OCI-M2 (cell line): Measurements from ENCODE around the gene SLAIN1.
"Not testable (repeated sequence)": the region's sequence is repeated elsewhere in the genome, so short reads cannot be mapped to it uniquely, and the experiment has no call there.

Source experiments
- DNase-seq: peaks from one replicate; lab custom pipeline; 2025; ENCODE audit not compliant: unreplicated experiment; lab: John Stamatoyannopoulos, UW

The SLAIN1 gene

DNA sequence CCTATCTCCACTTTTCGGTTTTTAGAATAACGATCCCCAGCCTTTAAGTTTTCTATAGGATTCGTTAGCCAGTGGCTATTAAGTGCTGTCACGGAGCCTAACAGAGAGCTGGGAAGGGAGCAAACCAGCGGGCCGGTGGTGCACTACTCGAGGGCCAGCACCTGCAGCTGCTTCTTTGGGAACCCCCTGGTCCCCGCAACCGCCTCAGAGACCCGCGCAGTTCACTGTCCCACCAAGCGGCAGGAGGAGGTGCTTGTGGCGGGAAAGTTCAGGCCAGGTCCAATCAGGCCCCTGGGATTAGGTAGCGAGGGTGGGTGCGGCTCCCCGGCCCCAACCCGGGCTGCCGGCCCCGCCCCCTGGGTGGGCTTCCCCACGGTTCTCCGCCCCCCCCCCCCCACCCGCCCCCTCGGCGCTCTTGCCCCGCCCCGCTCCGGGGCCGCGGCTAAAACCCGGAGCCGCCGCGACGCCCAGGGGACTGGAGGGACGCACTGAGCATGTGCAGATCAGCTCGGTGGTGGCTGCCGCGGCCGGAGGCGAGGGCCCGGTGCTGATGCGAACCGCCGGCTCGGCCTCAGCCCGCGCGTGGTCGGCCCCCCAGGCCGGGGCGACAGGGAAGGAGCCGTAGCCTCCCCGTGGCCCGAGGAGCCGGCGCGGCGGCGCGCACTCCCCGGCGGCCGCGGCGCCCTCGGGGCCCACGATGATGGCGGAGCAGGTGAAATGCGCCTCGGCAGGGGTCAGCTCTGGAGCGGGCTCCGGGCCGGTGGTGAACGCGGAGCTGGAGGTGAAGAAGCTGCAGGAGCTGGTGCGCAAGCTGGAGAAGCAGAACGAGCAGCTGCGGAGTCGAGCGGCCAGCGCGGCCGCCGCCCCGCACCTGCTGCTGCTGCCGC, at the start of gene SLAIN1:
SLAIN1 (plus strand) TSS at position 471 of the 887 bp plus-strand sequence; CDS start at position 698, 227 bp downstream.
- peak; percentile 31 for DNase-seq

DNA sequence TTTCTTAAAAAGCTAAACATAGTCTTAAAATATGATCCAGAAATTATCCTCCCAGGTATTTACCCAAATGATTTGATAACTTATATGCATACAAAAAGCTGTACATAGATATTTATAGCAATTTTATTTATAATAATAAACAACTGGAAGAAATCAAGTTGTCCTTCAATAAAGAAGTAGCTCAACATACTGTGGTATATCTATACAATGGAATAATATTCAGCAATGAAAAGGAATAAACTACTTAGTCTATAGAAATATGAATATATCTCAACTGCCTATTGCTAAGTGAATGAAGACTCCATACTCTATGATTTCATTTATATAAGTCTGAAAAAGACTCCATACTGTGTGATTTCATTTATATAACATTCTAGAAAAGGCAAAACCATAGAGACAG, 47.1 kb upstream of the SLAIN1 start:
- DNase-seq = no peak

DNA sequence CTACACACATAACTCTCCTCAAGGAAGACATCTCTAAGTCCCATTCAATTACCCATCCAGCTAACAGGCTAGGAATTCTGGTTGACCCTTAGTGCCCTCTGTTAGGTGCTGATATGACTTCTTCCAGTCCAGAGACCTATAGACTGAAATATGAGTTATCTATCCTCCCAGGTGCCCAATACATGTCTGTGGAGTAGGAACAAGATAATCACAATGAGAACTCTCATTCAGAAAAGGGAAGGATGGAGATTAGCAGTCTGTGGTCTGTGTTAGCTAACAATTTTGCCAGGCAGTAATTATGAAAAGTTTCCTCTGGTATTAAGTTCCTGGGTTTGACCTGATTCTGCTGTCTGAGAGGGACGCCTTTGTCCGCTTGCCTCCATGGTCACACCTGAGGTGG, 44.2 kb upstream of the SLAIN1 start:
- peak; percentile 33 for DNase-seq

DNA sequence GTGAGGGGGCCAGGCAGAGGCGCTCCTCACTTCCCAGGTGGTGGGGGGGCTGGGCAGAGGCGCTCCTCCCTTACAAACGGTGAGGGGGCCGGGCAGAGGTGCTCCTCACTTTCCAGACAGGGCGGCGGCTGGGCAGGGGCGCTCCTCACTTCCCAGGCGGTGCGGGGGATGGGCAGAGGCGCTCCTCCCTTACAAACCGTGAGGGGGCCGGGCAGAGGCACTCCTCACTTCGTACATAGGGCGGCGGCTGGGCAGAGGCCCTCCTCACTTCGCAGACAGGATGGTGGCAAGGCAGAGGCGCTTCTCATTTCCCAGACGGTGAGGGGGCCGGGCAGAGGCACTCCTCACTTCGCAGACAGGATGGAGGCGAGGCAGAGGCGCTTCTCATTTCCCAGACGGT, 37.5 kb upstream of the SLAIN1 start:
- not testable (repeated sequence) for DNase-seq

DNA sequence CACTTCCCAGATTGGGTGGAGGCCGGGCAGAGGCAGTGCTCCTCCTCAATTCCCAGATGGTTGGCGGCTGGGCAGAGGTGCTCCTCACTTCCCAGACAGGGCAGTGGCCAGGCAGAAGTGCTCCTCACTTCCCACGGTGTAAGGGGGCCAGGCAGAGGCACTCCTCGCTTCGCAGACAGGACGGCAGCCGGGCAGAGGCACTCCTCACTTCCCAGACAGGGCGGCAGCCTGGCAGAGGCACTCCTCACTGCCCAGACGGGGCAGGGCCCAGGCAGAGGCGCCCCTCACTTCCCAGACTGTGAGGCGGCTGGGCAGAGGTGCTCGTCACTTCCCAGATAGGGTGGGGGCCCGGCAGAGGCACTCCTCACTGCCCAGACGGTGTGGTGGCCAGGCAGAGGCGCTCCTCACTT, 36.6 kb upstream of the SLAIN1 start:
- no peak for DNase-seq

DNA sequence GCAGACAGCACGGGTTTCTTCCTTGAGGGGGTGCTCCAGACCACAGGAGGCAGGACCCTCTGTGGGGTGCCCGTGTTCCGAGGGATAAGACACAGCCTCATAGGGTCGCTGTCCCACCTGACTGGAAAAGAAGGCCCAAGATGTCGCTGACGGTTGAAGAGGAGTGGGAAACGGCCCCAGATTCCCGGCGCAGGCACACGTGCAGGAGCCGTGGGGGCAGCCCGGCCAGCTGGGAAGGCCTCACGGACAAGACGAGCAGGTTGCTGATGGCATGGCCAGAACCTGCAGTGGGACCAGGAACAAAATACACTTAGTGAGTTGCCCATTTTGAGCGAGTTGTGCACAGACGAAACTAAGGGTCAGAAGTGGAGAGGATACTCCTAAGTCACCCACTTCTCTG, 35.2 kb upstream of the SLAIN1 start:
- DNase-seq = not testable (repeated sequence)

- not testable (repeated sequence) for DNase-seq
Observed at GRCh38 chr13:77662831-77663230, 34.7 kb upstream of the SLAIN1 start.

DNA sequence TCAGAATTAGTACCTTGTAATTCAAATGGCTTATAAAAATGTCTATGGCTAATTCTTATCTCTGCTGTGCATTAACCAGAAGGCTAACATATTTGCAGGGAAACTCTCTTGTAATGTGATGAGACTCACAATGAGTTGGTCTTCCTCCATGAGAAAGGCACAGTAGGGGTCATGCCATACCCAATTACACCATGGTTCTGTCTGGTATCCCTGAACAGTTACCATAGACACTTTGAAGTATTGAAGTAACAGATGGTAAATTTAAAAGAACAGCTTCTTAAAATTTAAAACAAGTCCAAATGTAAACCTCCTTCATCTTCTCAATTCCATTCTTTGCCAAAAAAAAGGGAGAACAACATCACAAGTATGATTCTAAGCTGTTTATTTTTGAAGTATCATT, 22.6 kb upstream of the SLAIN1 start:
- DNase-seq = no peak

DNA sequence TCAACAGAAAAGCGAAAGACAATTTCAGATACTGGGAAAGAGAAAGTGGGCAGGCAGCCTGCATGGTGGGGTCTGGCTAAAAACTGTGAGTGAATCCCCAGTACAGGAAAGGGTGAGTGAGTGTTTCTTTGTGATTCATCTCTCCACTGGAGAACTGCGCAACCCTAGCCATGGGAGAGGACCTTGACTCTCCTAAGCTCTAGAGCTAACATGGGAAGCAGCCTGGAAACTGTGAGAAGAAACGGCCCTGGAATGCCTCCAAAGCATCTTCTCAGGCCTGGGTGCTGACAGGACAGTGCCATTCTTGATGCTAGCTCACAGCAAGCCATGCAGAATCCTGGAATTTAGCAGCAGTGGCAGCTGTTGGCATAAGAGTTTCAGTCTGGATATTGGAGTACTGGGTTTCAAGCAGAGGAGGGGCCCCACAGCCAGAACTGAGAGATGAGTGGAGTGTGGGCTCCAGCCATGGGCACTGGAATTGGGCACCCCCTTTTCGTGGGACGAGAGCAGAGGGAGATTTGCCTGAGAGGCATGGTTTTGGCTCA, 18.7 kb upstream of the SLAIN1 start:
- no peak for DNase-seq

GRCh38 chr13:77687799-77688198, 9.7 kb upstream of the SLAIN1 start:
- DNase-seq = no peak

GRCh38 chr13:77691871-77692270, 5.6 kb upstream of the SLAIN1 start:
- DNase-seq = no peak

DNA sequence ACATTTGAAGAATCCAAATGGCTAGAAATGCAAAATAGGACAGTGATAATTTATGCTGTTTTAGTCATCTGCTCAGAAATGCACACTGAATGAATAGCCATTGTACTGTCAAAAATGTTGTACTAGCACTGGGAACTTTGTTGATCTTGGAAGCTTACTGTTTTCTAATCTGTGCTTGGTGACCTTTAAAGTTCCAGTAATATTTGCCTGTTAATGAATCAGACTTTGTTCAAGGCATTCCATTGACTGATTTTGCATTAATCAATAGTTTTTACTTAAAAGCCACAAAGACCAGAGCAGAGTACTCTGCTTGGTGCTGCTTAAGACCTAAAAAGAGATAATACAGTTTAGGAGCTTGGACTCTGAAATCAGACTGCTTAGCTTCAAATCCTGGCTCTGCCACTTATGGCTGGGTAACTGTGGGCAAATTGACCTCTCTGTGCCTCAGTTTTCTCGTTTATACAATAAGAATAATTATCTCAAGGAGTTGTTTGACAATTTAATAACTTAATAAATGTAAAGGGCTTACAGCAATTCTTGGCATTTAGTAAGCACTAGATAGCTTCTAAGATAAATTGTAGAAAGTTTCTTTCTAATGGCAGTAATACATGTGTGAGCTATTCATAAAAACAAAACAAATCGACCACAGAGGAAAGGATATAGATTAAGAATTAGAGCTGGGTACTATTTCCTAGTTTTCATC, 4.6 kb upstream of the SLAIN1 start:
- DNase-seq = no peak

- no peak for DNase-seq
Observed at GRCh38 chr13:77693449-77693940, 4.0 kb upstream of the SLAIN1 start.

GRCh38 chr13:77696006-77696878, 1.2 kb upstream of the SLAIN1 start:
- no peak for DNase-seq

- no peak for DNase-seq
Observed at GRCh38 chr13:77696879-77697216, 639 bp upstream of the SLAIN1 start.

DNA sequence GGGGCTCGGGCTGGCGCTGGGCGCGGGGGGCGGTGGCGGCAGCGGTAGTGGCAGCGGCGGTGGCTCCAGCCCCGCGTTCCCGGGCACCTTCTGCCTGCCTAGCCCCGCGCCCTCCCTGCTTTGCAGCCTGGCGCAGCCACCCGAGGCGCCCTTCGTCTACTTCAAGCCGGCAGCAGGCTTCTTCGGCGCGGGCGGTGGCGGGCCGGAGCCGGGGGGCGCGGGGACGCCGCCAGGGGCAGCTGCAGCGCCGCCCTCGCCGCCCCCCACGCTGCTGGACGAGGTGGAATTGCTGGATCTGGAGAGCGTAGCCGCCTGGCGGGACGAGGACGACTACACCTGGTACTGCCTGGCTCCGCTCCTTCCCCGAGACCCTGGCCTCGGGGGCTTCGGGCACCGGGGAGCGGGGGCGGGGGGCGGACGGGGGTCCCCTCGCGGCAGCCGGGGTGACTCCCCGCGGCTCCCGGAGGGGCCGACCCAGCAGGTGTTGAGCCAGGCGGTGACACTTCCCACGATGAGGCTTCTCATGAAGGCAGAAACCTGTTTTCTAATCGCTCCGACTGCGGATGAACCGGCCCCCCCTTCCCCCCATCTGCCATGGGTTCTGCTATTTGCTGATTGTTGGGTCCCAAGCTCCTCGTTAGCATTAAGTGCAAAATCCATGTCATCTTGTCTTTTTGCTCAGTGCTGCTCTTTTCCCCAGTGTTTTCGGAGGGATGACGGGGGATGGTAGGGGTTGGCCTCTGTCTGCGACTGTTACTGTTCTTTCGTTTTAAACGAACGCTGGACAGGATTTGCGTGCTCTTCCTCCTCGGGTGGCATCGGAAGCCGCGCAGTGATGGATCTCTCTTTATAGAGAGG, 943 bp downstream of the SLAIN1 start:
- DNase-seq = no peak

- no peak for DNase-seq
Observed at GRCh38 chr13:77699059-77699680, 1.7 kb downstream of the SLAIN1 start.

DNA sequence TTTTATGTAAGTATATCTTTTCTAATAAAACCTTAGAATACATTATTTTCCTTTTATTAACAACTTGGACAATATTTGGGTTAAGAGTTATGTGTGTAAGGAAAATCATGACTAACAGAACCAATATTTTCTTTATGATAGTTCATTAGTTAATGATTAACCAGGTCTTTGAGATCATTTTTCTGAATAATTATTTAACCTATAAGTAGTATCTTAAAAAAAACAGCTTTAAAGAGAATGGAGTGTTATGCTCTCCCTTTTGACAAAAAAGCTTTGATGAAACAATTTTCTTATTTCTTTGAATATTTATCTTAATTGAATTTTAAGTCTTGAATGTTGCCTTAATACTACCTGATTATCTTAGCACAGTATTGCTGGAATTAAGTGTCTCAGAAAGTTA, 3.8 kb downstream of the SLAIN1 start:
- no peak for DNase-seq

- no peak for DNase-seq
Observed at GRCh38 chr13:77702366-77702765, 4.9 kb downstream of the SLAIN1 start.

DNA sequence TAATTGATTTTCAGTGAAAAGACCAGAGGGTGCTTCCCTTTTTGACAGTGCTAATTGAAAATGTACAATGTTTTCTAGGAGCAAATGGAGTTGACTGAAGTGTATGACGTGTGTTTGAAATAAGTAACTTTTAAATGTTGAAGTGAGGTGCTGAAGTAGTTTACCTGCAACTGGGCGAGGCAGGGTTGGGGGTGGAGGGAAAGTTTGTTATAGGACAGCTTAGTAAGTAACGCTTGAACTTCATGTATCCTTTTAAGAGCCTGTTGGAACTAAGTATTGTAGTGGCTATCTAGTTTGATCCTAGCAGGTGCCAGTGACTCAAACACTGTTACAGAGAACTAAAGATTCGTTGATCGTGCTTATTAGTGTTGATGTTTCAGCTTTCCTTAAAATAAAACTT, 5.9 kb downstream of the SLAIN1 start:
- DNase-seq = no peak
